CD4-positive, alpha-beta T cell treated with Interleukin-10 for 1 hour (primary cell): ENCODE results near the gene ARRDC1.
"Not testable (repeated sequence)": the region's sequence is repeated elsewhere in the genome, so short reads cannot be mapped to it uniquely, and the experiment has no call there.

ENCODE experiments used
- DNase-seq: peaks from one replicate; pipeline ENCODE4 v3.0.0-alpha.2; 2020

The ARRDC1 gene

GRCh38 chr9:137605121-137606004 lies at the start of gene ARRDC1:
TSS of gene ARRDC1 (plus strand) at chr9:137605686. CDS start at chr9:137605718, 32 bp downstream.
- DNase-seq, result peak; percentile 93

- no peak for DNase-seq
These were observed 49.2 kb upstream of the ARRDC1 start for GRCh38 chr9:137556069-137556838.

GRCh38 chr9:137558127-137558526 lies 47.4 kb upstream of the ARRDC1 start:
- no peak for DNase-seq

- DNase-seq, result no peak
These were observed 41.4 kb upstream of the ARRDC1 start for GRCh38 chr9:137564134-137564533.

GRCh38 chr9:137564817-137565411 lies 40.6 kb upstream of the ARRDC1 start:
- no peak for DNase-seq

GRCh38 chr9:137568445-137568844 lies 37.0 kb upstream of the ARRDC1 start:
- not testable (repeated sequence) for DNase-seq

GRCh38 chr9:137569609-137570203 lies 35.8 kb upstream of the ARRDC1 start:
- no peak for DNase-seq

- DNase-seq, result no peak
These were observed 34.9 kb upstream of the ARRDC1 start for GRCh38 chr9:137570566-137570965.

- no peak for DNase-seq
These were observed 31.3 kb upstream of the ARRDC1 start for GRCh38 chr9:137574192-137574591.

- DNase-seq, result peak; percentile 34
These were observed 30.1 kb upstream of the ARRDC1 start for GRCh38 chr9:137575364-137575715.

- DNase-seq, result peak; percentile 20
These were observed 29.6 kb upstream of the ARRDC1 start for GRCh38 chr9:137575716-137576411.

- peak; percentile 94 for DNase-seq
These were observed 26.8 kb upstream of the ARRDC1 start, which contains the start of gene DPH7 for GRCh38 chr9:137578518-137579258. TSS of gene DPH7 (minus strand) at chr9:137578925. CDS start at chr9:137578777, 148 bp downstream.

- DNase-seq, result no peak
These were observed 26.3 kb upstream of the ARRDC1 start for GRCh38 chr9:137579259-137579604.

- DNase-seq, result no peak
These were observed 25.1 kb upstream of the ARRDC1 start for GRCh38 chr9:137580209-137580953.

- no peak for DNase-seq
These were observed 24.5 kb upstream of the ARRDC1 start for GRCh38 chr9:137580954-137581322.

GRCh38 chr9:137581361-137582285 lies 23.9 kb upstream of the ARRDC1 start:
- DNase-seq, result no peak

- DNase-seq, result peak; percentile 23
These were observed 23.1 kb upstream of the ARRDC1 start for GRCh38 chr9:137582286-137582860.

- DNase-seq, result no peak
These were observed 22.1 kb upstream of the ARRDC1 start for GRCh38 chr9:137583347-137583746.

- no peak for DNase-seq
These were observed 21.5 kb upstream of the ARRDC1 start for GRCh38 chr9:137583957-137584356.

- no peak for DNase-seq
These were observed 18.6 kb upstream of the ARRDC1 start for GRCh38 chr9:137586854-137587253.
